ENCODE results near the gene HBG2. TPM values are rescaled to one million over a fixed set of nuclear protein-coding genes. Genes with fewer than 3 reads are reported as not detected.

The HBG2 gene
- total and polyA plus RNA-seq, 9 of the 15 experiments (the other 6 are each of a cell fraction or from before 2014, with no cell fraction given) = 1,626 to 58,619 (median 10,515) TPM

DNA sequence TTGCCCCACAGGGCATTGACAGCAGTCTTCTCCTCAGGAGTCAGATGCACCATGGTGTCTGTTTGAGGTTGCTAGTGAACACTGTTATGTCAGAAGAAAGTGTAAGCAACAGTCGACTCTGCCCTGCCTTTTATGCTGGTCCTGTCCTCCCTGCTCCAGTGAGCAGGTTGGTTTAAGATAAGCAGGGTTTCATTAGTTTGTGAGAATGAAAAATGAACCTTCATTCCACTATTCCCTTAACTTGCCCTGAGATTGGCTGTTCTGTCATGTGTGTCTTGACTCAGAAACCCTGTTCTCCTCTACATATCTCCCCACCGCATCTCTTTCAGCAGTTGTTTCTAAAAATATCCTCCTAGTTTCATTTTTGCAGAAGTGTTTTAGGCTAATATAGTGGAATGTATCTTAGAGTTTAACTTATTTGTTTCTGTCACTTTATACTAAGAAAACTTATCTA lies 20.2 kb downstream of the HBG2 start, which contains the start of gene HBD (continued):
- TF ChIP-seq, protein P1, sequence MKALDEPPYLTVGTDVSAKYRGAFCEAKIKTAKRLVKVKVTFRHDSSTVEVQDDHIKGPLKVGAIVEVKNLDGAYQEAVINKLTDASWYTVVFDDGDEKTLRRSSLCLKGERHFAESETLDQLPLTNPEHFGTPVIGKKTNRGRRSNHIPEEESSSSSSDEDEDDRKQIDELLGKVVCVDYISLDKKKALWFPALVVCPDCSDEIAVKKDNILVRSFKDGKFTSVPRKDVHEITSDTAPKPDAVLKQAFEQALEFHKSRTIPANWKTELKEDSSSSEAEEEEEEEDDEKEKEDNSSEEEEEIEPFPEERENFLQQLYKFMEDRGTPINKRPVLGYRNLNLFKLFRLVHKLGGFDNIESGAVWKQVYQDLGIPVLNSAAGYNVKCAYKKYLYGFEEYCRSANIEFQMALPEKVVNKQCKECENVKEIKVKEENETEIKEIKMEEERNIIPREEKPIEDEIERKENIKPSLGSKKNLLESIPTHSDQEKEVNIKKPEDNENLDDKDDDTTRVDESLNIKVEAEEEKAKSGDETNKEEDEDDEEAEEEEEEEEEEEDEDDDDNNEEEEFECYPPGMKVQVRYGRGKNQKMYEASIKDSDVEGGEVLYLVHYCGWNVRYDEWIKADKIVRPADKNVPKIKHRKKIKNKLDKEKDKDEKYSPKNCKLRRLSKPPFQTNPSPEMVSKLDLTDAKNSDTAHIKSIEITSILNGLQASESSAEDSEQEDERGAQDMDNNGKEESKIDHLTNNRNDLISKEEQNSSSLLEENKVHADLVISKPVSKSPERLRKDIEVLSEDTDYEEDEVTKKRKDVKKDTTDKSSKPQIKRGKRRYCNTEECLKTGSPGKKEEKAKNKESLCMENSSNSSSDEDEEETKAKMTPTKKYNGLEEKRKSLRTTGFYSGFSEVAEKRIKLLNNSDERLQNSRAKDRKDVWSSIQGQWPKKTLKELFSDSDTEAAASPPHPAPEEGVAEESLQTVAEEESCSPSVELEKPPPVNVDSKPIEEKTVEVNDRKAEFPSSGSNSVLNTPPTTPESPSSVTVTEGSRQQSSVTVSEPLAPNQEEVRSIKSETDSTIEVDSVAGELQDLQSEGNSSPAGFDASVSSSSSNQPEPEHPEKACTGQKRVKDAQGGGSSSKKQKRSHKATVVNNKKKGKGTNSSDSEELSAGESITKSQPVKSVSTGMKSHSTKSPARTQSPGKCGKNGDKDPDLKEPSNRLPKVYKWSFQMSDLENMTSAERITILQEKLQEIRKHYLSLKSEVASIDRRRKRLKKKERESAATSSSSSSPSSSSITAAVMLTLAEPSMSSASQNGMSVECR (CRISPR knock-in tag; IDR thresholded peaks at IDR 0.05) = no peak
- peak; percentile 72 for TF ChIP-seq CBFA2T3 (IDR thresholded peaks at IDR 0.05)
- peak; percentile 30; the same call in 1 of the 2 replicates for TF ChIP-seq TAL1 (IDR thresholded peaks at IDR 0.05)
- no peak for TF ChIP-seq ZBTB2 (IDR thresholded peaks at IDR 0.05)
- no peak for TF ChIP-seq RBM25 (IDR thresholded peaks at IDR 0.05; ENCODE audit: low read depth, low read length, severe bottlenecking)
- TF ChIP-seq, protein P2, sequence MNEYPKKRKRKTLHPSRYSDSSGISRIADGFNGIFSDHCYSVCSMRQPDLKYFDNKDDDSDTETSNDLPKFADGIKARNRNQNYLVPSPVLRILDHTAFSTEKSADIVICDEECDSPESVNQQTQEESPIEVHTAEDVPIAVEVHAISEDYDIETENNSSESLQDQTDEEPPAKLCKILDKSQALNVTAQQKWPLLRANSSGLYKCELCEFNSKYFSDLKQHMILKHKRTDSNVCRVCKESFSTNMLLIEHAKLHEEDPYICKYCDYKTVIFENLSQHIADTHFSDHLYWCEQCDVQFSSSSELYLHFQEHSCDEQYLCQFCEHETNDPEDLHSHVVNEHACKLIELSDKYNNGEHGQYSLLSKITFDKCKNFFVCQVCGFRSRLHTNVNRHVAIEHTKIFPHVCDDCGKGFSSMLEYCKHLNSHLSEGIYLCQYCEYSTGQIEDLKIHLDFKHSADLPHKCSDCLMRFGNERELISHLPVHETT (CRISPR knock-in tag; conservative IDR thresholded peaks at IDR 0.05 in 1 of 2, IDR thresholded peaks at IDR 0.05 in 1 of 2) = peak in 1 of 2 experiments; percentile 44; a peak in 1 of 4 replicates
- TF ChIP-seq ZNF766 (CRISPR knock-in tag; conservative IDR thresholded peaks at IDR 0.05) = peak; percentile 72; the same call in 1 of the 2 replicates
- peak; percentile 15; the same call in 1 of the 2 replicates for TF ChIP-seq NFE2 (IDR thresholded peaks at IDR 0.05; ENCODE audit: low read depth)
- no peak for TF ChIP-seq KDM2B (CRISPR knock-in tag; IDR thresholded peaks at IDR 0.05)
- TF ChIP-seq ZNF23 (CRISPR knock-in tag; IDR thresholded peaks at IDR 0.05) = no peak
- no peak for TF ChIP-seq SIX5 (IDR thresholded peaks at IDR 0.05; ENCODE audit: borderline replicate concordance in 1 of 2, insufficient read depth in 1 of 2, low read depth in 1 of 2, low read length in 2 of 2)
- TF ChIP-seq ZHX1 (conservative IDR thresholded peaks at IDR 0.05; ENCODE audit: low read length) = no peak
- TF ChIP-seq NRF1 (conservative IDR thresholded peaks at IDR 0.05 in 1 of 2, IDR thresholded peaks at IDR 0.05 in 1 of 2) = 0 out of 4 replicates have a peak, but pooled peaks of 1 of the 2 experiments have one; percentile 22
- TF ChIP-seq ZNF3 (CRISPR knock-in tag; IDR thresholded peaks at IDR 0.05) = no peak
- TF ChIP-seq ILF3 (IDR thresholded peaks at IDR 0.05; ENCODE audit: borderline replicate concordance) = no peak
